ENCODE measurements around the gene CCDC102A.
"Not testable (repeated sequence)": the region's sequence is repeated elsewhere in the genome, so short reads cannot be mapped to it uniquely, and the experiment has no call there.

The CCDC102A gene

GRCh38 chr16:57500578-57501111 lies 35.7 kb downstream of the CCDC102A start:
- no peak for DNase-seq (ENCODE audit: low read depth)

GRCh38 chr16:57499941-57500340 lies 36.4 kb downstream of the CCDC102A start:
- not testable (repeated sequence) for DNase-seq (ENCODE audit: low read depth)

GRCh38 chr16:57498031-57498430 lies 38.3 kb downstream of the CCDC102A start:
- DNase-seq (ENCODE audit: low read depth), result no peak

- no peak for DNase-seq (ENCODE audit: low read depth)
Observed at GRCh38 chr16:57497121-57497520, 39.2 kb downstream of the CCDC102A start.

- no peak for DNase-seq (ENCODE audit: low read depth)
Observed at GRCh38 chr16:57493767-57494166, 42.6 kb downstream of the CCDC102A start.

GRCh38 chr16:57489229-57489628 lies 47.1 kb downstream of the CCDC102A start:
- DNase-seq (ENCODE audit: low read depth), result no peak

- no peak for DNase-seq (ENCODE audit: low read depth)
Observed at GRCh38 chr16:57486858-57487834, 49.2 kb downstream of the CCDC102A start.

- DNase-seq (ENCODE audit: low read depth), result peak; percentile 68
Observed at GRCh38 chr16:57485916-57486857, 50.2 kb downstream of the CCDC102A start, which contains the start of gene DOK4. TSS of gene DOK4 (minus strand) at chr16:57486493. CDS start at chr16:57479507, 6,986 bp downstream.

GRCh38 chr16:57485091-57485915 lies 51.1 kb downstream of the CCDC102A start:
- no peak for DNase-seq (ENCODE audit: low read depth)

- DNase-seq (ENCODE audit: low read depth), result no peak
Observed at GRCh38 chr16:57484515-57485005, 51.8 kb downstream of the CCDC102A start.

GRCh38 chr16:57483725-57484514 lies 52.5 kb downstream of the CCDC102A start:
- DNase-seq (ENCODE audit: low read depth), result no peak

- DNase-seq (ENCODE audit: low read depth), result no peak
Observed at GRCh38 chr16:57482845-57483545, 53.4 kb downstream of the CCDC102A start.

GRCh38 chr16:57481421-57481820 lies 55.0 kb downstream of the CCDC102A start:
- no peak for DNase-seq (ENCODE audit: low read depth)

GRCh38 chr16:57480754-57481230 lies 55.6 kb downstream of the CCDC102A start:
- DNase-seq (ENCODE audit: low read depth), result no peak

- no peak for DNase-seq (ENCODE audit: low read depth)
Observed at GRCh38 chr16:57479976-57480753, 56.2 kb downstream of the CCDC102A start.

- DNase-seq (ENCODE audit: low read depth), result no peak
Observed at GRCh38 chr16:57479205-57479975, 57.0 kb downstream of the CCDC102A start.

GRCh38 chr16:57478396-57479204 lies 57.8 kb downstream of the CCDC102A start:
- DNase-seq (ENCODE audit: low read depth), result no peak

Measured in stimulated activated CD8-positive, alpha-beta memory T cell treated with anti-CD3 and anti-CD28 coated beads, Interleukin-12 subunit alpha, Interleukin-12 subunit beta, amount 100 ng/mL, for 4 hours (primary cell).